ENCODE results near the gene SLC25A48.

The SLC25A48 gene

GRCh38 chr5:135886136-135886535, 51.7 kb downstream of the SLC25A48 start:
- DNase-seq, result no peak

GRCh38 chr5:135887447-135887864, 53.0 kb downstream of the SLC25A48 start:
- DNase-seq, result peak; percentile 49

- DNase-seq, result no peak
Measured at GRCh38 chr5:135887881-135888614, 53.6 kb downstream of the SLC25A48 start.

- no peak for DNase-seq
Measured at GRCh38 chr5:135890296-135890695, 55.8 kb downstream of the SLC25A48 start.

DNA sequence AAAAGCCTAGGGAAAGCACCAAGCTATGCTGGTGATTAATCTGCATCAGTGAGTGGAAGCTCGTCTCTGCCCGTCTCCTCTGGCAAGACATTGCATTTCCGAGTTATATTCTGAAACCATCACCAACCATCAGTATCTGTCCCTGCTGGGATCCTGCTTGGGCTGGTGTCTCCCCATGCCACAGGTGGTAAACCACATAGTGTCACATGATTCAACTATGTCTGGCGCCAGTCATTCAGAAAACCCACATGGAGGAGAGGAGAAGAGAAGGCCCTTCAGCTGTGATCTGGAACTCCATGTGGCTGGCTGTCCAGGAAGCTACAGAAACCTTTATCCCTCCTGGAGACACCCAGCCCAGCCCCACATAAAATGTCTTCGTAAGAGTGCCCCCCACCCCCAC, 56.4 kb downstream of the SLC25A48 start:
- DNase-seq, result no peak

DNA sequence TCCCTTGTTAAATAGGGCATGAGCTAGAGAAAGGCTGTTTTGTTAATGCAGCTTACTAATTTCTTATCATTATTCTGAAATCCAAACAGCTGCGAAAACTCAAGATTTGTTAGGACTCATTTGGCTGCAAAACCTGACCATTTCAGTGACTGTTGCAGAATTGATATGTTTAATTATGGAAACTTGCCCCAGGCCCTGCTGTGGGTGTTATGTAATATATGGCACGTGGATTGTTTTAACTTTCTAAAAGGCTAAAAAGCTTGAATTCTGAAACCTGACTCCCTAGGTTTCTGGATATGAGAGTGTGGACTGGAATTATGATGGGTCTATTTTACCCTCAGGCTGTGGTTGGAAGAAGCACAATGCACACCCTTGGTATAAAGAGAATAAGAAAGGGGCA, 56.8 kb downstream of the SLC25A48 start:
- DNase-seq, result no peak

GRCh38 chr5:135891791-135892190, 57.3 kb downstream of the SLC25A48 start:
- DNase-seq, result no peak

- DNase-seq, result no peak
Measured at GRCh38 chr5:135894276-135894675, 59.8 kb downstream of the SLC25A48 start.

DNA sequence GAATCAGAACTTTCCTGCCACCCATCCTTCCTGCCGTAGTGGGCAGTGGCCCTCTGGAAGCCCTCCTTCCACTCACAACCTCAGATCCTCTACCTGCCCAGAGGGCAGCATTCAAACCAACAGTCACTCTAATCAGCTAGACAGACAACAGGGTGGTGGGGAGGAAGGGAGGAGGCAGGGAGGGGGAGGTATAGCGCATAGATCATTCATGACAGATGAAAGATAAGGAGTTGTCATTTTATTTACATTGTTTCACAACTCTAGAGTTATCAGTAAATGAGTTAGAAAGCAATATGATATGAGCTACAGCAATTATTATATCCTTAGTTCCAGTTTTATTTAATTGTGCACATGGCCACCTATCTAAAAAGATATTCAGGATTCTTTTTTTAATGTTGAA, 60.3 kb downstream of the SLC25A48 start:
- no peak for DNase-seq

DNA sequence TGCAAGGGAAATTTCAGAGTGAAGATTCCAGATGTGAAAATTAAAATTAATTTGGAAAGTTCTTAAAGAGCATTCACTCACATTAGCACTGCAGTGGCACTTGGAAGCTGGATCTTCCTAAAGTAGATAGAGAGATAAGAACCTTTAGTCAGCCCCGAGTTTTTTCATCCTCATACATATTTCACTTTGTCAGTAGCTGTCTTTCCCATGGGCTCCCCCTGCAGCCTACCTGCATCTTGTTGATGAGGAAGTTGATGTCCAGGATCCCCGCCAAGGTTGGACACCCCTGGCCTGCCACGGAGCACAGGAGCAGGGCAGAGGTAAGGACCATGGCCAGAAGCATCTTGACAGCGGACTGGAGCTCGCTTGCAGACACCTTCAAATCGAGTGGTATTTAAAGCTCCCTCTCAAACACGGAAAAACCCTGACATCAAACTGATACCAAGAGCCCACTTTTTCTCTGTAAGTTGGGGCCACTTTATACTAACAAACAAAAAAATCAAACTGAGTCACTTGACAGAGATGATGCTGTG, 61.1 kb downstream of the SLC25A48 start, which contains the start of gene IL9:
TSS of gene IL9 (minus strand) at position 368 of the 533 bp plus-strand sequence. CDS start at position 343, 25 bp downstream.
- no peak for DNase-seq

DNA sequence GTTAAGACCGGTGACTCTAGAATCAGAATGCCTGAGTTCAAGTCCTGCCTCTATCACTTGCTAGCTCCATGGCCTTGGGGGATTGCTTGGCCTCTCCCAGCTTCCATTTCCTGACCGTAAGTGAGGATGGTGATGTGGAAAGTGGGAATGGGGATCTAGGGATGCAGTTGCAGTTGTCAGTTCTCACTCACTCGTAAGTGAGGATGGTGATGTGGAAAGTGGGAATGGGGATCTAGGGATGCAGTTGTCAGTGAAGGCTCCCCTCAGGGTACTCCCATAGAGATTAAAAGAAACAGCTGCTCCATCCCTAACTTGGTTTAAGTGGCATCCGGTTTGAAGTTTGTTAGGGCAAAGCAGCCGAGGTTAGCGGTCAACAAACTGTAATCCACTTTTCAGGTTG, 64.2 kb downstream of the SLC25A48 start:
- no peak for DNase-seq

DNA sequence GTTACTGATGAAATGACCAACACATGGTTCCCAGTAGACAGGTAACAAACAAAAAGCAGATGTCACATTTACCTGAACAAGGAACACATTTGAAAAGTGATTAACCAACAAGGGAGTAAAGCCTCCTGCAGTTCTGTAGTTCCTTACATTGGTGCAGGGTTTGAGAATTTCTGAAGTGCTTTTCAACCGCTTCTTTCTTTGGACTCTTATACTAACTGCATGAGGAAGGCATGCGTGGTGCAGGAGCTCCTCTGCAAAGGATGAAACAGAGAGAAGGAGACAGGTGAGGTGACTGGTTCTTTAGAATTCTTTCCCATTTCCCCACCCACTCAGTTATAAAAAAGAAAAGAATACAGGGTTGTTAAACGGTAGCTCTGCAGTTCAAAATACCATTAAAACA, 65.8 kb downstream of the SLC25A48 start:
- DNase-seq, result no peak

GRCh38 chr5:135901633-135902032, 67.2 kb downstream of the SLC25A48 start:
- no peak for DNase-seq

DNA sequence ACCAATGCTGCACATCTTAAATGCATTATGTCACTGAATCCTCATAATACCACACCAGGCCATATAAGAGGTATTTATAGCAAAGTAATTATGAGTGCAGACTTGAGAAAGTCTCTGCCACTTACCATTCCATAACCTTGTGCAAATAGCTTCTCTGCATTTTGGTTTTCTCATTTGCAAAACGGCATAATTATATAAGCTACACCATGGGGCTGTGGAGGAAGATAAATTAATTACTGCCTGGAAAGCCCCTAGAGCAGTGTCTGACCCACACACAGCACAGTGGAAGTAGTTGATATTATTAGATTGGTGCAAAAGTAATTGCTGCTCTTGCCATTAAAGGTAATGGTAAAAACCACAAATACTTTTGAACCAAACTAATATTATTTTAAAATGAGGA, 70.7 kb downstream of the SLC25A48 start:
- DNase-seq, result no peak

- no peak for DNase-seq
Measured at GRCh38 chr5:135913713-135914626, 79.5 kb downstream of the SLC25A48 start.

DNA sequence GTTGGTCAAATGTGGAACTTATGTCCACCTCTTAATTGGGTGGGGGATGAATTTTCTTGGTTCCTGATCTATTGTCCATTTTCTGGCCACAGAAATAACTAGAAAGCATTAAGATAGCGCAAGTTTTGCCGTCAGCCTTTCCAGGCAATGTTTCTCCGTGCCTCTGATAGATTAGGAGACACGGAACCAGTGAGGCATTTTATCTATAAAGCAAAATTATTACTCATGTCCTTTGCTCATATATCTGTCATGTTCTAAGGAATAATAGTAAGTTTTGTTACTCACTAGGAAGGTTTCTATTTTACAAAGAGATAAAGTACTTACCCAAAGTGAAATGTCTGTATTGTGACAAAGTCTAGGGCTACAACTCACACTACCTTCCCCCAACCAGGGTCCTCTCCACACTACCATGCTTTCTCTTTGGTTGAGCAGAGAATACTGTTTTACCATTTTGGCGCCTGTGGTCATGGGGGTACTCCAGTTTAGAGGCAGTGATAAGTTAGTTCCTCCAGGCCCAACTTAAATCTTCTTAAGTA, 81.1 kb downstream of the SLC25A48 start:
- no peak for DNase-seq

- DNase-seq, result no peak
Measured at GRCh38 chr5:135916638-135917263, 82.3 kb downstream of the SLC25A48 start.

DNA sequence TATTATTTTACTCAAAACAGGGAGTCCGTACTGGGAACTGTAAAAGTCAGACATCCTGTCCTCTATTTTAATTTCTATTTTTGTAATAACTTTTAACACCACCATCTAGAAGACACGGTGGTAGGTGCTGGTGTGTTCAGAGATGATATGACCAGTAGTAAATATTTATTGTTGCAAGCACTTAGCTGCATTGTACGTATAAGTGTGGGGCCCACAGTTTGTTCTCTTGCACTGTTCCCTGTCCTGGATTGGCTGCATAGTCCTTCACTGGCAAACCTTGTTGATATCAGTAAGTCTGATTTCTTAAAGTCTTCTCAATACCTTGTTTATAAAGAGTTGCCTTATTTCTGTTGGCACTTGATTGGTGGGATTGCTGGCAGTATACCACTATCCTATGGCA, 85.7 kb downstream of the SLC25A48 start:
- DNase-seq, result no peak

DNA sequence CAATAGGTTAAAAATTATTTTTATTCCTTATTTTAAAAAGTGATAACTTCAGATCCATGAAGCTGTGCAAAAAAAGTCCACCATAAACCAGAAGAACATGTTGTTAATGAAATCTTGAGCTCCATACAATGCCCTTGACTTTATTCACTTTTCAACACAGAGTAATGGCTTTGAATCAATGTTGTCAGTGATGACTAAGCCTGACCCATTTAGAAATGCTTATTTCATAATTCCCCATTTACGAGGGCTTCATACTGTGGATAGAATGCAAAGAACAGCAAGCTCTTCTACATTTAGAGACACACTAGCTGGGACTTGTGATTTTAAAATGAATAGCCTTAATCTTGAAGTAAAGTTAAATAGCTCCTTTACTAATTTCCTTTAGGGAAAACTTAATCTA, 86.9 kb downstream of the SLC25A48 start:
- DNase-seq, result peak; percentile 32

- DNase-seq, result no peak
Measured at GRCh38 chr5:135930029-135930948, 95.8 kb downstream of the SLC25A48 start.

GRCh38 chr5:135930949-135931295, 96.5 kb downstream of the SLC25A48 start:
- no peak for DNase-seq

GRCh38 chr5:135934939-135935338, 100.5 kb downstream of the SLC25A48 start:
- no peak for DNase-seq

Measured in inflammatory macrophage treated with lipopolysaccharide for 4 hours (primary cell).